GM21529 (cell line): ENCODE data around the gene PIK3CG.
A peak's percentile ranks its signal among the peaks of the same experiment; 100 is the strongest.
"Not testable (repeated sequence)": the region's sequence is repeated elsewhere in the genome, so short reads cannot be mapped to it uniquely, and the experiment has no call there.

ENCODE experiments used
- ATAC-seq: cut with Tn5 transposase; IDR thresholded peaks from one replicate; pipeline ENCODE4 v1.9.1; 2021; ENCODE audit not compliant: unreplicated experiment

PIK3CG gene

DNA sequence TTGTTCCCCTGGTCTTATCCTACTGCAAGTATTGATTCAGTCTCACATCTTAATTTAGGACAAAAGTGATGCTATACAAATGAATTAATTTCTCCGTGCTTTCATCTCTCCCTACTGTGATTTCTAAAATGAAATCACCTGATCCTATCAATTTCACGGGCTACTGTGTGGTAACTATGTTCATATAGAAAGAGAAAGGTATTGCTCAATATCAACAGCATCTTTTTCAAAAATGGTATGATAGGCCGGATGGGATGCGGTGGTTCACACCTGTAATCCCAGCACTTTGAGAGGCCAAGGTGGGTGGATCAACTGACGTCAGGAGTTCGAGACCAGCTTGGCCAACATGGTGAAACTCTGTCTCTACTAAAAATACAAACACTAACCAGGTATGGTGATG is 71.2 kb downstream of the PIK3CG start:
- no peak for ATAC-seq

DNA sequence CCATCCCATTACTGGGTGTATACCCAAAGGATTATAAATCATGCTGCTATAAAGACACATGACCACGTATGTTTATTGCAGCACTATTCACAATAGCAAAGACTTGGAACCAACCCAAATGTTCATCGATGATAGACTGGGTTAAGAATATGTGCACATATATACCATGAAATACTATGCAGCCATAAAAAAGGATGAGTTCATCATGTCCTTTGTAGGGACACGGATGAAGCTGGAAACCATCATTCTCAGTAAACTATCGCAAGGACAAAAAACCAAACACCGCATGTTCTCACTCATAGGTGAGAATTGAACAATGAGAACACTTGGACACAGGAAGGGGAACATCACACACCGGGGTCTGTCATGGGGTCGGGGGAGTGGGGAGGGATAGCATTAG is 73.0 kb downstream of the PIK3CG start:
- ATAC-seq: not testable (repeated sequence)

DNA sequence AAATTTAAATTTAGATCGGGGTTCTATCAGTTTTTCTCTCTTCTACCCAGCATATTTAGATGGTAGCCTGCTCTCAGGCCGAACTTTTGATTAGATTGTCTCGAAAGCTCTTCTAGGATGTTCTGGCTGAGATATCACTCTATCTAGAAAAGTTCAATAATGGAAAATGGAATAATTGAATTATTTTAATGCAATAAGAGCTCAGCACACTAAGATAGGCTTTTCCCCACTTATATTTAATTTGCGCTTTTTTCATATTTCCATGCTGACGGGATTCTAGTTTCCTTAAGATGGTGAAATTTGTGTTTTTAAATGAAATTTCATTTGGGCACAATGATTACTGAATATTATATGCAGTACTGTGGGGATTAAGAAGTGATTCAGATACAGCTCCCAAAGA is 73.7 kb downstream of the PIK3CG start:
- ATAC-seq: no peak

DNA sequence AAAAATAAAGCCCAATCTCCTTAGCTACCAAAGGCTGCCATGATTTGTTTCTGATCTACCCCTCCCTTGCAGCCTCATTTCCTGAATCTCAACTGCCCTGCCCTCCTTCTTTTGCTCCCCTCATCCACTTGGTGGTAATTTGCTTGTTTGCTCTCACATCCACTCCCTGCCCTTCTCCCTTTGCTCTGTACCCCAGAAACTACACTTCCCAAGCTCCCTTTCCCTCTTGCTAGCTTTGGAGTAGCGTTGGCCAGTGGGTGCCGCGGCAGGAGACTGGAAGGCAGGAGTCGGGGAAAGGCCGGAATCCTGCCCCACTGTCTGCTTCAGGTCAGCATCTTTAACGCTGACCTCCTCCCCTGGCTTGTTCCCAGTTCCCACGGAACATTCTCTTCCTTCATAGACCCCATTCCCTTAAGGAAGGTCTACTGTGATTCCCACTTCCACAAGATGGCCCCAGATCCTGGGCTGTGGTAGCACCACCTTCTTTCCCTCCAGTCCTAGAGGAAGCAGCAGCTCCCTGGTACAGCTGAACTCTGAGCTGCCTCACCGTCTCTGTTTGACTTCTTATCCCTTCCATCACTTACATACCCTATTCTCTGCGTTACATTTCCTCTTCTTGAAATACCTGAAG is 79.1 kb downstream of the PIK3CG start:
- no peak for ATAC-seq

DNA sequence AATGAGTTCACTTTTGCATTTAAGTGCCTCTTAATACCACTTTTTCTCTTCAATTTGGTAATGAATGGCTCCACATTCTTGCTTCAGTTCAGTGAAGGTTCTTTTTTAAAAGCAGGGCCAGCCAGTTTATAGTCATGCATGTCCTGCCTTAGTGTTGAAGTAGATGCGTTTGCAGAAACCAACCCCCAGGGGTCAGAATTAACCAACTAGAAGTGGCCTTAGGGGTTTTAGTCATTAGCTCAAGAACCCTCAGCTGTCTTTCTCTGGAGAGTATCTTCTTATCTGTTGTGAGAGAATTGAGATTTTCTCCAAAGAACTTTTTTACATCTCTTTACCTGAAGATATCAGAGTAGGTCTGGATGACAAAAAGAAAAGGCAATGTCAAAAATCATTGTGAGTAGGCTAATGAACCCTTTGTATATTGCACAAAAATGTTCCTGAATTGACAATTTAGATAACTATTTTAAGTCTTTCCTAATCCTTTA is 82.2 kb downstream of the PIK3CG start:
- ATAC-seq: peak; percentile 69

DNA sequence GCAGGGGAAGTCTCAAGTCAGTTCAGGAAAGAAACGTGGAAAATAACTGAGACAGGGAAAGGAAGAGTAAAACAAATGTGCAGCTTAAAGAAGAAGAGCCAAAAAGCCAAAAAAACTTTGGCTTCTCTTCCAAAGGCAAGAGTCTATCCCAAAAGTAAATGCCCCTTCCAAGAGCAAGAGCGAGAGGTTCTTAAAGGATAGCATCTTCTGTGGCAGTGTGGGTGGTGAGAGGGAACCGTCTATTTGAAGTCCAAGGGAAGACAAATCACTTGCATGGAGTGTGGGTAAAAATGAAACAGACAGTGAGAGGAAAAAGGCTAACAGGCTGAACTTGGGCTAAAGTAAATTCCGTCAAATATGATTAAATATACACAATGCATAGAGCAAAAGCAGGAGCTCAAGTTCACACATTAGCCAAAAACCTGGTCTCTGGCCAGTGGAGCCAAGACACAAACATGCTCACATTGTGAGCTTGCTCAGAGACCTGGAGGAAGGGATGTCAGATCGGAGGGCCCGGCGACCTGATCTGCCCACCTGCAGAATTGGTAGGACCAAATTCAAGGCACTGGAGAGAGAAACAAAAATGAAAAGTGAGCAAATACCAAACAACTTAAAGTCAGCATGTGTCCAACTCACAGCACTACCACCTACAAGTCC is 87.0 kb downstream of the PIK3CG start:
- ATAC-seq: no peak

DNA sequence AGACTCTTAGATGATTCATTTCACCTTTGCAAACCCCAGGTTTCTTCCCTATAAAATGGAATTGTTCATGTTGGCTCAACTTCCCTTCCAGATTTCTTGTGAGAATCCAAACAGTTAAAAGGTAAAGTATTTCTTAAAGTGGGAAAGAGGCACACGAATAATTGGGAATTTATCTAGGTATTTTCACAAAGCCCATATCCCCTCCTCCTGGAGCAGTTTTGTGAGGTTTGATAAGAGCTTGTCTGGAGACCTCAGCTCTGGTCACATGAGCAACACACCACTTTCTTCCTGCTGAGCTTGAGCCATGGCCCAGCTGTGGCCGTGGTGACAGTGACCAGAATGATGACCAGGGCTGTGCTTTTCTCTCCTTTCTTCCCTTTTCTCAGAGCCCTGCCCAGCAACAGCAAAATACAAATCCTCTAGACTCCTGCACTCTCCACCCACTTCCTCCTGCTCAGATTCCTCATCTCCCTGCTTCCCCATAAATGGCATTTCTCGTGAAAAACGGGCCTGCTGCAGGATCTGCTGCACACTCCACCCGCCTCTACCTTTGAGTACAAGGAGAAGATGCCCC is 87.7 kb downstream of the PIK3CG start:
- no peak for ATAC-seq

DNA sequence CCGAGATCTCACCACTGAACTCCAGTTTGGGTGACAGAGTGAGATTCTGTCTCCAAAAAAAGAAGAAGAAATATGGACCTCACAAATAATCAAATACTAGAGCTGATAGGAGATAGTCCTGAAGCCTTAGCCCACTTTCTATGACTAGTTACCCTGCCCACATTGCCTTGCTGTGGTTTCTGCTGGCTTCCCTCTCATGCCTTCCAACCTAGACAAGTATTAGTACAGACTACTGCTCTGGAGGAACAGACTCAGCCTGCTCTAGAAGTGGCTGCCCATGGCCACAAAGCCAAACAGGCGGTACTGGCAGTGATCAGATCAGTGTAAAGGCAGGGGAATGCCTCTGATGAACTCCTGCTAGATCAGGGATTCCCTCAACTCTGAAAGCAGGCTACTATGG is 89.8 kb downstream of the PIK3CG start:
- no peak for ATAC-seq

DNA sequence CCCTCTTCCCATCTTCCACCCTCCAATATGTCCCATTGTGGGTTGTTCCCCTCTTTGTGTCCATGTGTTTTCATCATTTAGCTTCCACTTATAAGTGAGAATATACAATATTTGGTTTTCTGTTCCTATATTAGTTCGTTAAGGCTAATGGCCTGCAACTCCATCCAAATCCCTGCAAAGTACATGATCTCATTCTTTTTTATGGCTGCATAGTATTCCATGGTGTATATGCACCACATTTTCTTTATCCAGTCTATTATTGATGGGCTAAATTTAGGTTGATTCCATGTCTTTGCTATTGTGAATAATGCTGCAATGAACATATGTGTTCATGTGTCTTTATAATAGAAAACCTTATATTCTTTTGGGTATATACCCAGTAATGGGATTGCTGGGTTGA is 90.8 kb downstream of the PIK3CG start:
- not testable (repeated sequence) for ATAC-seq
